ENCODE measurements around the gene ACSBG1.
"Not testable (repeated sequence)": the region's sequence is repeated elsewhere in the genome, so short reads cannot be mapped to it uniquely, and the experiment has no call there.

The ACSBG1 gene

GRCh38 chr15:78249131-78249530 lies 14.8 kb upstream of the ACSBG1 start:
- DNase-seq: no peak

GRCh38 chr15:78247911-78248310 lies 13.5 kb upstream of the ACSBG1 start:
- DNase-seq: no peak

GRCh38 chr15:78245976-78246620 lies 11.7 kb upstream of the ACSBG1 start:
- DNase-seq: not testable (repeated sequence)

GRCh38 chr15:78245392-78245791 lies 11.0 kb upstream of the ACSBG1 start:
- DNase-seq: not testable (repeated sequence)

DNA sequence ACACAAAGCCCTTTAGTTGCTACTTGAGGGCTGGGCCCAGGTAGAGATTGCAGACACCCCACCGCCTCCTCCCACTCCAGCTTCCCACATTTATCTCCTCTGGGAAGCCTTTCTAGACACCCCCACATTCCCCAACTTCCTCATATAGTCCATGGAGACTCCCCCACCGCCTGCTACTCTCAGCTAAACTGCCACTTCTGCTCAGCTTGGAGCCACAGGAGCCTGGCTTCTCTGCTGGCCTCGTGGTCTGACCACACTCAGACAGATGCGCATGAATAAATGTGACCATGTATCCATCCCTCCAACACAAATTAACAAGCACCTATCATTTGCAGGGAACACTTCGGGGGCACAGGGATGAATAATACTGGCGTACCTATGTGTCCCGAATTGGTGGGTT lies 10.5 kb upstream of the ACSBG1 start:
- no peak for DNase-seq

- DNase-seq: no peak
Measured at GRCh38 chr15:78244101-78244500, 9.7 kb upstream of the ACSBG1 start.

DNA sequence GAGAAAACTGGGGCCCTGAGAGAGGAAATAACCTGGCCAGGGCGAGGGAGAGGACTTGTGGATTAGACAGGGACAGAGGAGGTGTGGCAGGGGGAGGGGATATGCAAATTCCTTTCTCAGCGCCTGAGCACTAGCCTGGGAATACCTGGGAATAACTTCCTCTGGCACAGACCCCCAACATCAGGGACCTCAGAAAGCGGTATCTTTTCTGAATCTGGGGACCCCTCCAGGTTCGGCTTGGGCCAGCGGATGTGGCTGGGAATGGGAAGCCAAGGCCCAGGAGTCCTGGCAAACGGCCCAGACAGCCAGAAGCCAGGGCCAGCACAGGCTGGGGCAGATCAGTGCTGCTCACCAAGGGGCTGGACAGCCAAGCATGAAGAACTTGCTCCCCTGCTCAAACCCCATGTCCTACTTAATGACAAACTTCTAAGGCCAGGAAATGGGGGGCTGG lies 9.2 kb upstream of the ACSBG1 start:
- DNase-seq: no peak

GRCh38 chr15:78243058-78243457 lies 8.7 kb upstream of the ACSBG1 start:
- DNase-seq: no peak

DNA sequence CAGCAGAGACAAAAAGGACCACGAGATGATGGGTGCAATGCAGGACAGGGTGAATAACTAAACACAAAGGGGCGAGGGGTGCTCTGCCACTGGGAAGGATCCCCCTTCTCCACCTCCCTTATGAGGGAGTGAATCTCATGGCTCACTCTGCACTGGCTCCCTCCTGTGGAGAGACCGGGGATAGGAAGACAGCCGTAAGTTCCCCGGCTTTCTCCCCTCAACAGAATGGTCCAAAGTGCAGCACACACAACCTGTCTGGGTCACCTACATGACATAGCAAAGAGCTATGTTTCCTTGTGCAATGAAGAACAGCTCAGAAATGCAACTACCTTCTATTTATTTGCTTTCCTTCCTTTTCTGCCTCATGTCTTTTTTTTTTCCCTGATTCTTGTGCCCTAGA lies 7.8 kb upstream of the ACSBG1 start:
- no peak for DNase-seq

DNA sequence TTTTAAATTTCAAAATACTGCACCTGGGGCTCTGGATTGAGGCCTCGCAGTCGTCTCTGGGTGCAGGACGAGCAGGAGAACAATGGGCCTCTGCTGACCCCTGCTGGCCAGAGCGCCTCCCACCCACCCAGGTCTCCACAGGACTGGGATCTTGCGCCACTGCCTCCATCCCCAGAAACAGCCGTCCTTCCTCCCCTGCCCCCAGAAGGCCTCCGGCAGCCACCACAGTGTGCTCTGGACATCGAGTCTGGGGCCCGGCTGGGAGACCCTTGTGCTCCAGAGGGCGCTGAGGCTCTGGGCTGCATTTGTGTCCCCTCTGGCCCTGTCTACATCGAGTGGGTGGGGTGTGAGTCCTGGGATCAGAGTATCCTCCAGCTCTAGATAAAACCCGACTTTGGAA lies 6.7 kb upstream of the ACSBG1 start:
- DNase-seq: peak; percentile 74

GRCh38 chr15:78239811-78240210 lies 5.4 kb upstream of the ACSBG1 start:
- DNase-seq: no peak

DNA sequence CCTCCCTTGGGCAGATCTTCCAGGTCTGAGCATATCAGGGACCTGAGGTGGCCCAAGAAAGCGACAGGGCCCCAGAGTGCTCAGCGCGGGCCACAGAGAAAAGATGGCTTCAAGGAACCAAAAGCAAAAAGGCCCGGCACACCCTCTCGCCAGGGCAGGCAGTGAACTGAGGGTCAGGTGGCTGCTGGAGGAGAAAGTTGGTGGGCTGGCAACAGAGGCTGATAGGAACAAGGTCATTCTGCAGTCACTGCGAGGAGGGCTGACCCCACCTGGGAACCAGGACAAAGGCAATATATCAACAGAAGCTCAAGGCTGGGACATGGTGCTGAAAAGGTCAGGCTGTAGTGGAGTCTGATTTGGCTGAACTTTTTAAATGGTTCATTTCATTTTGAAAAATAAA lies 2.8 kb upstream of the ACSBG1 start:
- DNase-seq: no peak

- DNase-seq: no peak
Measured at GRCh38 chr15:78236491-78236890, 2.1 kb upstream of the ACSBG1 start.

- no peak for DNase-seq
Measured at GRCh38 chr15:78233496-78233895, 869 bp downstream of the ACSBG1 start.

GRCh38 chr15:78232951-78233350 lies 1.4 kb downstream of the ACSBG1 start:
- DNase-seq: no peak

DNA sequence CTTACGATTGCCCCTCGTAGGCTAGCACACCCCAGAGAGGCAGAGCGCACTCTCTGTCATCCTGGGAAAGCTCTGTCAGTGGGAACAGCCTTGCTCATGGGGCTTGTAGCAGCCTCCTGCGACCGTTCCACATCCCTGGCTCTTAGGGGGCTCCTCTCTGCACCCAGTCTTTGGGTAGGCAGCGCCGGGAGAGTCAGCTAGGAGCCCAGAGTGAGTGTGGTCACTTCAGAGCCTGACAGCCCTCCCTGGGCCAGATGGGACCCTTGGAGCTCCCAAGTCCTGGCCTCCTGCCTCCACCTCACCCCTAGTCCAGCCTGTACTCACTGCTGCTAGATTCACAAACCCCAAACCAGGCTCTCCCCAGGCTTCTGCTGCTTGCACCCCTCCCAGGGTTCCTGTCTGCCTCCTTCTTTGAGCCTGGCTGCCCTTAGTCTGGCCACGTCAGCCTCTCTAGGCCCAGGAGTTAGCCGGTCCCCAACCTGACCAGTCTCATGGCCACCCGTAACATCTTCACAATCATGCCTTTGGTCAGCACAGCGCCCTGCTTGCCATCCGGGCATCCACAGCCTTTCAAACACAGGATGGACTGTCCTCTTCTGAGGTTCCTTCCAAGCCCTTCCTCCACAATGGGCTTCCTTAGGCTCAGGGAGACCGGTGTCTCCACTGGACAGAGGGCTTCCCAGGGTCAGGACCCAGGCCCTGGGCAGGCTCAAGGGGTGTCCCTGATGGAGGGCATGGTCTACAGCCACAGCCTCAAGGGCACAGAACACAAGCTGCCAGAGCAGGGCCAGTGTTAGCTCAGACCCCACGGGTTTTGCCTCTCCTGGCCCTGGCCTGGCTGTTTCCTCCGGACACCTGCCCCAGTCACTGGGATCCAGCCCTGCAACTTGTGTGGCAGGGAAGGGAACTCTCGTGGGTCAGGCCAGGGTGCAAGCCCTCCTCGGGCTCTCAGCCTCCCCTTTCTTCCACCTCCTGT lies 4.6 kb downstream of the ACSBG1 start:
- DNase-seq: no peak

GRCh38 chr15:78228356-78228996 lies 5.9 kb downstream of the ACSBG1 start:
- no peak for DNase-seq

DNA sequence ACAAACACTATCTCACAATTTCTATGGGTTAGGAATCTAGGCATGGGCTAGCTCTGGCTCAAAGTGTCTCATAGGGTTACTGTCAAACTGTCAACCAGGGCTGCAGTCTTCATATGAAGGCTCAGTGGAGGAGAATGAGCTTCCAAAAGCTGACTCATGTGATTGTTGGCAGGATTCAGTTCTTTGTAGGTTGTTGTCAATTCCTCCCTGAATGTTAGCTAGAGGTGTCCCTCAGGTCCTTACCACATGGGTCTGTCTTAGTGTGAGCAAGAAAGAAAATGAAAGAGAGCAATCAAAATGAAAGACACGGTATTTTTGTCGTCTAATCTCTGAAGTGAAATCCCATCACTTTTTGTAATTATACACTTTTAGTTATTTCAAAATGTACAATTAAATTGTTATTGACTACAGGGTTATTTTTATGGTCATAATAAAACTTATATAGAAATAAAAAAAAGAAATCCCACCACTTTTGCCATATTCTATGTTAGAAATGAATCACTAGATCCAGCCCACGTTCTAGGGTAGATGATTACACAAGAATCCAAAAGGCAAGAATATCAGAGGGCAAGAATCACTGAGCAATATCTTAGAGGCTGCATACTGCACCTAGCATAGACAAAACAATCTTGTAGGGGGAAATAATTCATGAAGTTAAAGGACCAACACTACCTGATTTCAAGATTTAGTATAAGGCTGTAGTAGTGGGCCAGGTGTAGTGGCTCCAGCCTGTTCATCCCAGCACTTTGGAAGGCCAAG lies 8.4 kb downstream of the ACSBG1 start:
- DNase-seq: no peak

DNA sequence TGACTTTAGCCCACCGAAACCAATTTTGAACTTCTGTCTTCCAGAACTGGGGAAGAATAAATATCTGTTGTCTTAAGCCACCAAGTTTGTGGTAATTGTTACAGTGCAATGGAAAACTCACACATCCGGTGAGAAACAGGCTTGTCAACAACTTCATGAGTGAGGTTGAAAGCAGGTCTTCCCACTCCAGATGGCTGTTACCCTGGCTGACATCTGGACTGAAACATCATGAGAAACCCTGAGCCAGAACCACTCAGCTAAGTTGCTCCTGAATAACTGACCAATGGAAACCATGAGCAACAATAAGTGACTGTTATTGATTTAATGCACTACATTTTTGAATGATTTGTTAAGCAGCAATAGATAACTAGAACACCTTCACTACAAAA lies 10.3 kb downstream of the ACSBG1 start:
- no peak for DNase-seq

GRCh38 chr15:78223396-78224022 lies 10.9 kb downstream of the ACSBG1 start:
- no peak for DNase-seq

- DNase-seq: no peak
Measured at GRCh38 chr15:78222745-78223395, 11.5 kb downstream of the ACSBG1 start.

GRCh38 chr15:78220713-78221112 lies 13.7 kb downstream of the ACSBG1 start:
- no peak for DNase-seq

Measured in effector CD4-positive, alpha-beta T cell (primary cell).